GM19324 (cell line): ENCODE measurements around the gene PTPRN2.
"Not testable (repeated sequence)": the region's sequence is repeated elsewhere in the genome, so short reads cannot be mapped to it uniquely, and the experiment has no call there.

Source experiments
- ATAC-seq: cut with Tn5 transposase; IDR thresholded peaks from one replicate; pipeline ENCODE4 v1.9.1; 2021; ENCODE audit warnings: mild to moderate bottlenecking, moderate library complexity; ENCODE audit not compliant: unreplicated experiment, low FRiP score

PTPRN2 gene

DNA sequence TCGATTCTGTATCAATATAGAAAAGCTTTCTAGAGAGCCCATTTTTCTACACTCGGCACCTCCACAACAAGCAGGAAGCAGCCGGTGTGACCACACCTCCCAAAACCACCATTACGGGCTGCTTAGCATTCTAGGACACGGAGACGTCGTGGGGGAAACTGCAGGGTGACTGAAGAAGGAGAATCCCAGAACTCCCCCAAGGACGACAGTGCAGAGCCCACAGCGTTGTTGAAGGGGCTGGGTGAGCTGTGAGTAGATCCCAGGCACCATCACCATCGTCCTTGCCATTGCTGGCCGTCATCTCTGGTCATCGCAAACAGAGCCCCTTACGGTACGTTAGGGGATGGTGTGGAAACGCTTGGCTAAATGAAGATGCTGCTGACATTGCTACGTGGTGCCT, 351.8 kb downstream of the PTPRN2 start:
- ATAC-seq = no peak

DNA sequence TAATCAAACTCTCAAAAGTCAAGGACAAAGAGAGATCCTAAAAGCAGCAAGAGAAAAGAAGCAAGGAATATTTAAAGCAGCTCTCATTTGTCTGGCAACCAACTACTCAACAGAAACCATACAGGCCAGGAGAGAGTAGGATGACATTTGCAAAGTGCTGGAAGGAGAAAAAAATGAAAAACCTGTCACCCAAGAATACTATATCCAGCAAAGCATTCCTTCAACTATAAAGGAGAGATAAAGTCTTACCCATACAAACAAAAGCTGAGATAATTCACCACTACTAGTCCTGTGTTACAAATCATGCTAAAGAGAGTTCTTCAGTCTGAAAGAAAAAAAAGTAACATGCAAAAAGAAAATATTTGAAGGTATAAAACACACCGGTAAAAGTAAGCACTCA, 357.7 kb downstream of the PTPRN2 start:
- no peak for ATAC-seq

DNA sequence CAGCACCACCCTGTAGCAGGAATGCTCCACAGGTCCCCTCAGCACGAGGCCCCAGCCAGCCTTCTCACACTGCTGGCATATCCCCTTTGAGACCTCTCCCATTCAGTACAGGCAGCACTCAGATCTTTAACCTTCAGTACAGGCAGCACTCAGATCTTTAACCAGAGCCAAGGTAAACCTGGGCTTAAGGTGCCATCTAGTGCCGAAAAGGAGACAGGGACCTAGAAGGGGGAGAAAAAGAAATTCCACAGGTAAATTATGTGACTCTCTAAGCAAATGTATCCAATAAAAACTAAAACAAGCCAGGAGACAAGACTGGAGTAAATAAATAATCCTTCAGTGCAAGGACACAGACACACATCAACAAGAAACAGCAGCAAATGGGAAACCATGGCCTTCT, 358.6 kb downstream of the PTPRN2 start:
- ATAC-seq = no peak

DNA sequence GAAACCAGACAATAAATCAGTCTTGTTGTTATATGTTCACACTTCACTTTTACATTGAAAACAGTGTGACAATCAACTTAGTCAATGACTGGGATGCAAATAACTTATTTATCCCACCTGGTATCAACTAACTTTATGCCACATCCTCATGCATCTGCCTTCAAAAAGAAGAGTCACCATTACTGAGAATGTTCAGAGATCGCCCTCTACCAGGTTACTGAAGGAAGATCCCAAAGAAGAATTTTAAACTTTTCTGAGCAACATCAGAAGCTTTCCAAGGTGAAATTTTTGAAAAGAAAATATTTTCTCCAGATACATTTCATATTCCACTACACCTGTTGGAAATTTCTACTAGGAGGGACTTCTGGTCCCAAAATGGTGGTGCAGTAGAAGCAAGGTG, 359.5 kb downstream of the PTPRN2 start:
- ATAC-seq = no peak

DNA sequence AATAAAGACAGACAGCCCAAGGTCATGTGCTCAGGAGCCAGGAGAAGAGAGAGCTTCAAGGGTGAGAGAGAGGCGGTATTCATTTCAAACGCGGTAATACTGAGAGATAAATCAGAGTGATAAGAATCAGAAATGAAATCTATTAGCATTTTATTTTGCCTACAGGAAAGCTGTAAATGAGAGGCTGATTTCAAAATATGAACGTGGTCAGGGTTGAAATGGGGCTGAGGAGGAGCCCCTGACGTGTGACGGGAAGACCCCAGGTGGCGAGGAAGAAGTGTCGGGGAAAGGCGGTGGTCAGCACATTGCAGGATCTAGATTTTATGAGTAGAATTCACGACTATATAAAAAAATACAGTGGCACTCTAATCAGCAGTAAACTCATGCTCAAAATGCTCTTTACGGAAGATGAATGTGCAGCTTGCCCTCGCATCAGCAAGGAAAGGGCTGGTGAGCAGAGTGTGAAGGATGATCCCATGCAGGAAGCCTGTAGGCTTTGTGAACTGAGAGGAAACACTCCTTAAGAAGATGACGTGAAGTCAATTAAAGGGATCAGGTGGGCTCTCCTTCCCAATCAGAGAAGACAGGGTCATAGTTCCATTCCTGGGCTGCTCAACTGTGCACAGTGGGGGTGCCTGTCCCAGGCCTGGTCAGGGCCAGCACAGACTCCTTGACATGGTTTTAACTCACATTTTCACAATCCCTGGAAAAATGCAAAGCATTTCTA, 360.2 kb downstream of the PTPRN2 start:
- no peak for ATAC-seq

DNA sequence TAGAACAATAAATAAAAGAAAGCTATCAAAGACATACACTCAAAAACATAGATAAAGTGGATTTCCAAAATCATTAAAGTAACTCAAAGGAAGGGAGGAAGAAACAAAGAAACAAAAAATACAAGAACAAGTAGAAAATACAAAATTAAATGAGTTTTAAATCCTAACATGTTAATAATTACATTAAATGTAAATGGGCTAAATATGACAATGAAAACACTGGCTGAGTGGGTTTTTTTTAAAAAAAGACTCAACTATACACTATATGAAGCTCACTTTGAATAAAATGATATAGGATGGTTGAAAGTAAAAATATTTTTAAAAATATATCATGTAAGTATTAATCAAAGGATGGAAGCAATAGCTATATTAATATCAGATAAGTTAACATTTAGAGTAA, 371.4 kb downstream of the PTPRN2 start:
- ATAC-seq = no peak

DNA sequence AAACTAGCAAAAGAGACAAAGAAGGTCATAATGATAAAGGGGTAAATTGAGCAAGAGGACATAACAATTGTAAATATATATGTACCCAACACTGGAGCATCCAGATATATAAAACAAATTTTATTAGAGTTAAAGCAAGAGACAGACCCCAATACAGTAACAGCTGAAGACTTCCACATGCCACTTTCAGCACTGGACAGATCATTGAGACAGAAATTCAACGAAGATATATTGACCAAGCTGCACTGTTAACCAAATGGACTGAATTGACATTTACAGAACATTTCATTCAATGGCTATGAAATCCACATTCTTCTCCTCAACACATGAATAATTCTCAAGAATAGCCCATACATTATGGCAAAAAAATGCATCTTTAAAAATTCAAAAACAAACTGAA, 378.2 kb downstream of the PTPRN2 start:
- ATAC-seq = no peak

DNA sequence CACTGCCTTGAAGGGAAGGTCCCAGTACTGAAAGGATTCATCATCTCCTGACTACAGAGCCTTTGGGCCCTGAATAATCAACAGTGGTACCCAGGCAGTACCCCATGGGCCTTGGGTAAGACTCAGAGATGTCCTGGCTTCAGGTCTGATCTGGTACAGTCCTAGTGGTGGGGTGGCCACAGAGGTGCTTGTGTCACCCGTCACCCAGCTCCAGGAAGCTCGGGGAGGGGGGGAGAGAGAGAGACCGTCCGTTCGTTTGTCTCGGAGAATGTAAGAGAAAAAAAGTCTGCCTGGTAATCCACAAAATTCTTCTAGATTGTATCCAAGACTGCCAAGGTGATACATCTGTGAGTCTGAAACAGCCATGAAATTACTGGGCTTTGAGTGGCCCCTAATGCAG, 381.3 kb downstream of the PTPRN2 start:
- ATAC-seq = no peak

DNA sequence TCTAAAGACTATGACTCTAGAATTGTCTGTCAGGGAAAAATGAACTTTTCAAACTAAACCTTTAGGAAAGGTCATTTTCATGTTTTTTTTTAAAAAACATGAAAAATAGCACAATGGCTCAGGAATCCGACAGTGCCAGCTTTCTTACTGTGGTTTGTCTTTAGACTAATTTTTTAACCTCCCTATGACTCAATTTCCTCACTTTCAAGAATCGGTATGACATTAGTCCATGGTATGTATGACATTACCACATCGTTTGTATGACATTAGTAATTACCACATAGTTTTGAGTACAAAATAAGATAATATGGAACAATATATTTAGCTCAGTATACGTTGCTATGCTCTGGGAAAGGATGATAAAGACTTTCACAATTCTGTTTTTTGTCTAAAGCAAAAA, 383.2 kb downstream of the PTPRN2 start:
- ATAC-seq = no peak

DNA sequence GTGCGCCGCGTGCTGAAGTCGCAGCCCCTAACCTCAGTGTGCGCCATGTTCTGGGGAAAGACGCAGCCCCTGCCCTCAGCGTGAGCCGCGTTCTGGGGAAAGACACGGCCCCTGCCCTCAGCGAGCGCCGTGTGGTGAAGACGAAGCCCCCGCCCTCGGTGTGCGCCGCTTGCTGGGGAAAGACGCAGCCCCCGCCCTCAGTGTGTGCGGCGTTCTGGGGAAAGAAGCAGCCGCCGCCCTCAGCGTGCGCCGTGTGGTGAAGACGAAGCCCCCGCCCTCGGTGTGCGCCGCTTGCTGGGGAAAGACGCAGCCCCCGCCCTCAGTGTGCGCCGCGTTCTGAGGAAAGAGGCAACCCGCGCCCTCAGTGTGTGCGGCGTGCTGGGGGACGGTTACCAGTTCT, 383.7 kb downstream of the PTPRN2 start:
- not testable (repeated sequence) for ATAC-seq

DNA sequence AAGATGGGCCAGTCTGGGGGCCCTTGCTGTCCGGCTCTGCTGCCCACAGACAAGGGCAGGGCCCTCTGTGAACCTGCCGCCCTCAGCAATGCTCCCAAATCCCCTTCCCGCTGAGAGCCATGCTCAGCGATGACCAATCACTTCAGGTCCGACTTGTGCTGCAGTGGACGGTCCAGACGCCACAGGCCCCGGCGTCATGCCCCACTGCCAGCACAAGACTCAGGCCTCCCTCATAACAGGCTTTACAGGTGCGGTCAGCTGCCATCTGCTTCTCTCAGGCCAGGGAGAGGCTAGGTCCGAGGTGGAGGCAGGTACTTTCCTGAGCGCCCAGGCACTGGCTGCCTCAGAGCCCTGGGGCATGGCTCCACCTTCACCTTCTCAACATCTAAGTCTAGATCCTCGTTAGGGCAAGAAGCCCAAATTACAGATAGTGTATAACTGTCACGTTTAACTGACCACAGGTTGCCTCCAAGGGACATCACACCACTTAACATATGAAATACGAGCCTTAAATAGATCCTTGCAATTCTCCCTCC, 393.2 kb downstream of the PTPRN2 start:
- no peak for ATAC-seq

DNA sequence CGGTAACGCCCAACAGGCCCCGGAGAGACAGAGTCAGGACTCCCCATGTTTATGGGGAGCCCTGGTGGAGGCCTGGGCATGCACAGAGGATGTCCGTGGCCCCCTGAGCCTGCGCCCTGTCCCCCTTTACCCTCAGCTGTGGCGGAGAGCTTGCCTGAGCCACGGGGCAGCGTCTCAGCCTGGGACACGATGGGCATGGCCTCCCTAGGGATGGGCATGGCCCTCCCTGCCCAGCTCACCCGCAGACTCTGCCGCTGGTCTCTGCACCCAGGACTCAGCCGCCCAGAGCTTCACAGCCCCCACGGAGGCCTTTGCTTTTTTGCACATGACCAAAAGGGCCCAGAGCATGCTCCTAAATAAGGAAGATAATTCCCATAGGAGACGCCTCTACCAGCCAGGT, 394.2 kb downstream of the PTPRN2 start:
- no peak for ATAC-seq

DNA sequence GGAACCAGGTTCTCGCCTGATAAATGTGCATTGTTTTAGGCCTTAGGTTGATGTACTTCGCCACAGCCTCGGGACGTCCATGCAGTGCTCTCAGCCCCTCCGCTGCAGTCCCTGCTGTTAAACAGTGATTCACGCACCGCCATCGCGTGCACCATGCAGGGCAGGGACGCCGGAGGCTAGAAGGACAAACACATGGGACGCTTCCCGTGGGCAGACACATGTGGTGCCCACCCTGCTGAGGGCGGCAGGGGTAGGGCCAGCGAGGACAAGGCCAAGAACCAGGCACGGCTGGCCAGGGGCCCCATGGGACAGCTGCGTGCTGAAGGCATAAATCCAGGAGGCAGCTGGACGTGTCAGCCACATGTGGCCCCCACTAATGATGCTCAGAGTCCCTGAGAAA, 394.7 kb downstream of the PTPRN2 start:
- ATAC-seq = no peak

DNA sequence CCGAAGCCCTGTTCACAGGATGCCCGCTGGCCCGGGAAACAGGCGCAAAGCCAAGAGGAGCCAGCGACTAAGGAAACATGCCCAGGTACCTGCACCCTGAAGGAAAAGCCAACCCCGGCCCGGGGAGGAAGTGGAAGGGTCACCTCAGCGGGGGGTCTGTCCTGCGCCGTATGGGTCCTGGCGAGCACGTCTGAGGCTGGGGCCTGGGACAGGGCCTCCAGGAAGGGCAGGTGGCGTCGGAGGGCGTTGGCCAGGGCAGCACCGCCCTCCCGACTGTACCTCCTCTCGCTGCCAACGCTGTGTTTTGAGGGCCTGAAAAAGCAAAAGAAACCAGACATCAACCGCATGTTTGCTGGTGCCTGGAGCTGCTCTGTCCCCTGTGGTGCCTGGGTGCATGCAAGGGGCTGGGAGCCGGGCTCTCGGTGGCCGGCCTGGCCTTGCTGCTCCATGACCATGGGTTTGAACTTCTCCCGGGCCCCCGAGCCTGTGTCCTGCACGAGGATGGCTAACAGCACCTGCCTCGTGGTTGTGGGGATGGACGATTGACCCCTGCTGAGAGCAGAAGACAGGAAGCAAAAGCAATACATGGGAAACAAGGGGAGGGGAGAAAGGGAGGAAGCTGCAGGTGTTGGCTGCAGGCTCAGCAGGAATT, 395.3 kb downstream of the PTPRN2 start:
- ATAC-seq = no peak

DNA sequence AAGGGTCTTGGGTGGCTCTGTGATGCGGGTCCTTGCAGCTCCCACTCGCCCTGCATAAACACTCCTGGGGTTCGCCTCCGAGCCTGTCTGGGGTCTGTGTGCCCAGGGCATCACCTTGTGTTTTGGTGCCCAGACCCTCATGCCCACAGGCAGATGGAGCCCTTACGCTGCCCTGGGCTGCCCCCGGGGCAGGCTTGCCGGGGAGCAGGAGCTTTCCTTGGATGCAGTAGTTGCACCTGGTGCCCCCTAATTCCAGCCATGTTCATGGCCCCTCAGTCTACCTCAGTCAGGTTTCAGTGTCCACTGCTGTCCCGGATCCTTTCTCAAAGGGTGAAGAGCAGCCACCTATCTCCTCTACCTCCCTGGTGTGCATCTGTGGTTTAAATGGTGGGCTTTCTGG, 396.0 kb downstream of the PTPRN2 start:
- no peak for ATAC-seq

DNA sequence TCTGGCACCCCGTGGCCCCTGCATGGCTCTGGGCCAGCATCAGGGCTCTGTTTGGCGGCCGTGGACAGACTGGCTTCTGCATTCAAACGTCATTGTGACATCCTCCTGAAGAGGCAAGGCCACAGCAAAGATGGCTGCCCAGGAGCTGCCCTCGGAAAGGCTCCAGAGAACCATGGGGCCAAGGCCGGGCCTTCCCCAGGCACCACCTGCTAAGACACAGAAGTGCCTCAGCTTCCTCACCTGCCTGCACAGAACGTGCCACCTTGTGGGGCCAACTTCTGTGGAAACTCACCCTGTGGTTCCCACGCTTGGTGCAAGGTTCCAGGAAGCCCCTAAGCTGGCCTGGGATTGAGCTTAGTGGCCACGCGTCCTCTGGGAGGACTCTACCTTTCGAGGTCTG, 396.9 kb downstream of the PTPRN2 start:
- no peak for ATAC-seq

DNA sequence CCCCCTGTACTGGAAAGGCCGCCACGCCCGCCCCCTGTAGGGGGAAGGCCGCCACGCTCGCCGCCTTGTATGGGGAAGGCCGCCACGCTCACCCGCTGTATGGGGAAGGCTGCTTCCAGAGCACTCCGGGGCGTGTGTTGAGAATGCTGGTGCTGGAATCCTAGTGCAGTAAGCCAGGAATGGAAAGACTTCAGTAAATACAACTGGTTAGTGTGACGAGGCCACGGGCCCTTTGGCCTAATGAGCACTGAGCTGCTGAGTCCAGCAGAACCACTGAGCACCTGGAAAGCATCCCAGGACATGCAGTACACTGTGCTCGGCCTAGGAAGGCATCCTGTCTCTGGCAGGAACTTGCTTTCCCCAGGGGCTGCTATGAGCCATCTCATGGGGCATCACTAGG, 398.9 kb downstream of the PTPRN2 start:
- ATAC-seq = no peak

DNA sequence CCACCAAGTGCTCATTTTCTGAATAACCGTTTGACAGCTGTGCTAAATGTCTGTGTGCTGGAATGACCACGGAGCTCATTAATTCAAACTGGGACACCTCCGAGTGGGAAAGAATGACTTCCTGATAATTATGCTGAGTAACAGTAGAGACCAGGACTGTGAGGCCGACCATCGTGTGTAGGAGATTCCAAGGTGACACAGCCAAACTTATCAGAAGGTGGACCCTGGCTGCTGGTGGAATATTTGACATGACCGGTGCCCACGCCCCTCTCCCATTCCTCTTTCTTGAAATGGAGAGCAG, 400.0 kb downstream of the PTPRN2 start:
- no peak for ATAC-seq

DNA sequence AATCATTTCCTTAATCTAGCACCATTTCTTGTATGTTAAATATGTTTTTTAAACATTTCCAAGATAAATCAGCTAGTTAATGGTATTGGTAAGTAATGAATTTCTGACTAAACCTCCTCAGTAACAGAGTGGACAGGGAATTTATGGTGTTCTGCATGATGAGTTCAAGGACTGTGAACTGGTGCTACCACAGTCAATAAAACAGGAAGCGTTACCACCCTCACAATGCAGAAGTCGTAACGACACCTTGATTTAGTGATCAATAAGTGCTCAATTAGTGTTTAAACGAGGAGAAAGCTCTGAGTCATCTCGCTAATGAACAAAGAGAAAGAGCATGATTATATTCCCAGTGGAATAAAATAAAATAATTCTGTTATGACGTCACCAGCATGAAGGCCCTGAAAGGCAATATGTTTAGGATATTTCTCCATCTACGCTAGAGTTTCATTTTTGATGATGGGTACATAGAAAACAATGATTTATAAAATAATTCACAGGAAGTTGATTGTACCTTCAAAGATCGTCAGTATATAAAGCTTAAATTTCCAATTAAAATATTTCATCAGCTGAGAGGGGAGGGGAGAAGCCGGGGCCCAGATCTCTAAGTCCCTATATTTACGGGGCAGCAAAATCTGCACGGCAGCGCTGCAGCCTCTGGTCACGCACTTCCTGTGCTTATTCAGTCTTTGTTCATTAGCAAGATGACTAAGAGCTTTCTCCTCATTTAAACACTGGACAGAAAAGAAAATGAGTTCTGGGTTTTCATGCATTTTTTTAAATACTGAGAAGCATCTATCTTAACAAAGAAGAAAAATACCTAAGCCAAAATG, 400.5 kb downstream of the PTPRN2 start:
- ATAC-seq = no peak

DNA sequence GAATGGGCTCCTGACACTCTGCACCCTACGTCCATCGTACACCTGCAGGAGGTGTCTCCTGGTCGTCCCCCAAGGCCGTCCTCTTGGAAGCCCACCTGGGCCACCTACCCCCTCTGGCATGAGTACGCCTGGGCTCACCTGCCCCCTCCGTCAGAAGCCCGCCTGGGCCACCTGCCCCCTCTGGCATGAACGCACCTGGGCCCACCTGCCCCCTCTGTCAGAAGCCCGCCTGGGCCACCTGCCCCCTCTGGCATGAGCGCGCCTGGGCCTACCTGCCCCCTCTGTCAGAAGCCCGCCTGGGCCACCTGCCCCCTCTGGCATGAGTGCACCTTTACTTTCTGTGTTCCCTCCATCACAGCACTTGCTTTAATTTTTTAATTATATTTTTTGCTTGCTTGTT, 401.2 kb downstream of the PTPRN2 start:
- ATAC-seq = no peak

DNA sequence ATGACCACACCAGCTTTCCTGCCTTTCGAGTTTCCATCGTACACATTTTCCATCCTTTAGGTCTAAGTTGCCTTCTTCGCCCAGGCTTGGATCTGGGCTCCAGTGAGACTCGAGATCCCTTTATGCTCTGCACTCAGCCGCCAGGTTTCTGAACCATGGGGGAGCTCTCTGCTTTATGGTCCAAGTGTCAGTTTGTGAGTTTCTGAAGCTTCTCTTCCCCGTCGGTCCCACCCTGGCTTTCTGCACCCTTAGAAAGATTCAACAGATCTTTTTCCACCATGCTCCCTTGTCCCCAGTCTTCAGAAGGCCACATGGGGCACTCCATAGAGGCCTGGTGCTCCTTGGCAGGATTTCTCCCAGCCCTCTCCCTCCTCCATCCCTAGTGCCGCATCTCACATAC, 402.0 kb downstream of the PTPRN2 start:
- no peak for ATAC-seq

DNA sequence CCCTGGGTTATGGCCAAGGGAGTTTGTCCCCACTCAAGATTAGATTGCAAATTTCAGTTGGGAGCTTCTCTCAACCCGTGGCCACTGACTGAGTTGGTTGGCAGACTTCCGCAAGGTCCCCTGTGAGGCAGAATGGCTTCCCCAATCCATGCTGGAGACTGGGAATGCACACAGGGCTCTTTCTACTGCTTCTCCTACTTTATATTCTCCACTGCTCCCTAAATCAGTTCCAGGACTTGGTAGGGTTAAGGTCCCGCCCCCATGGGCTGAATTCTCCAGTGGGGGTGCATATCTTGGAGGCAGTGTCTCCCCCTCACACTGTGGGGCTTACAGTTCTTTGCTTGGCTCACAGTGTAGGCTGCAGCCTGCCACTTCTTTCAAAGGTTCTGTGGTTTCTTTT, 404.2 kb downstream of the PTPRN2 start:
- ATAC-seq = no peak
